HCT116 (cell line): ENCODE results near the gene SRP9. TPM values are rescaled to one million over a fixed set of nuclear protein-coding genes. Genes with fewer than 3 reads are reported as not detected.

Experiments
- ATAC-seq: fragments of 200-7000 bp; cut with Tn5 transposase; 2 replicates; pipeline ENCODE4 v1.9.1; 2020; ENCODE audit warnings: mild to moderate bottlenecking, moderate library complexity
- BruUV-seq: library from RNA; stranded (reverse); fragments of 400-500 nt; replicated peaks from 2 replicates; lab custom pipeline; 2021; lab: Mats Ljungman, UMichigan
- CTCF ChIA-PET: fragments of 300-600 bp; sonication (Branson Sonifier 250); formaldehyde crosslinking; loops from one replicate; lab custom pipeline; 2021; ENCODE audit warnings: antibody characterized with exemption; lab: Charles Lee
- POLR2A ChIA-PET: fragments of 300-600, 350-600 bp; sonication (Branson Sonifier 250); formaldehyde crosslinking; loops from one replicate; lab custom pipeline; 2021; ENCODE audit warnings: antibody characterized with exemption; lab: Charles Lee
- RAD21 ChIA-PET, 2 experiments: fragments of 300-600 bp; sonication (Branson Sonifier 250); formaldehyde crosslinking; loops; one replicate each; lab custom pipeline; 2023; ENCODE audit warnings: low total read pairs in 2 of 2; ENCODE audit not compliant: uncharacterized antibody in 2 of 2, unreplicated experiment in 2 of 2, low non-redundant PET in 1 of 2; lab: Charles Lee
- DNase-seq: peaks from one replicate; pipeline ENCODE4 v3.0.0-alpha.2; 2010; ENCODE audit warnings: low read depth, low spot score
- H2AFZ ChIP-seq: fragments of 200-600 bp; shearing (Covaris generic), sonication (generic); 2 replicates; pipeline ENCODE4 v1.6.1; 2017; ENCODE audit warnings: low read depth, mixed run types, mixed read lengths, antibody characterized with exemption, low read length; ENCODE audit not compliant: poor library complexity, severe bottlenecking
- H3K27ac ChIP-seq: 2 replicates; pipeline ENCODE4 v1.5.1; 2012; ENCODE audit warnings: low read depth, low read length
- H3K27me3 ChIP-seq: fragments of 200-600 bp; sonication (generic); 2 replicates; pipeline ENCODE4 v1.6.1; 2016; ENCODE audit warnings: mixed run types, low read length, mixed read lengths; ENCODE audit not compliant: insufficient read depth
- H3K36me3 ChIP-seq, 2 experiments: fragments of 200-500 bp in 1 of 2; fragments of 200-600 bp in 1 of 2; sonication (Bioruptor generic) in 1 of 2; sonication (generic) in 1 of 2; 2 replicates each; pipeline versions ENCODE4 v1.5.1 to v1.6.1; 2014 to 2016; ENCODE audit warnings: low read length in 2 of 2, inconsistent platforms in 1 of 2, mixed read lengths in 1 of 2, mixed run types in 1 of 2; ENCODE audit not compliant: insufficient read depth in 2 of 2, control insufficient read depth in 1 of 2
- H3K4me1 ChIP-seq, 2 experiments: fragments of 200-600 bp in 1 of 2; sonication (generic) in 1 of 2; 2 replicates each; pipeline versions ENCODE4 v1.5.1 to v1.6.1; 2012 to 2017; ENCODE audit warnings: low read length in 2 of 2, inconsistent platforms in 1 of 2, mild to moderate bottlenecking in 1 of 2, mixed read lengths in 1 of 2, mixed run types in 1 of 2, moderate library complexity in 1 of 2; ENCODE audit not compliant: insufficient read depth in 2 of 2, control insufficient read depth in 1 of 2
- H3K4me2 ChIP-seq: fragments of 200-600 bp; sonication (generic); 2 replicates; pipeline ENCODE4 v1.6.1; 2017; ENCODE audit warnings: mixed run types, low read length, mixed read lengths
- H3K4me3 ChIP-seq, 2 experiments: fragments of 200-600 bp in 1 of 2; sonication (generic) in 1 of 2; replicated peaks in 1 of 2; 2 replicates each; pipeline ENCODE4 v1.5.1; 2011 to 2016; ENCODE audit warnings: low read length in 2 of 2, control low read depth in 1 of 2, low read depth in 1 of 2, mild to moderate bottlenecking in 1 of 2, mixed read lengths in 1 of 2, mixed run types in 1 of 2
- H3K79me2 ChIP-seq: fragments of 200-600 bp; sonication (generic); 2 replicates; pipeline ENCODE4 v1.6.1; 2017; ENCODE audit warnings: mild to moderate bottlenecking, mixed run types, low read length, moderate library complexity, mixed read lengths; ENCODE audit not compliant: insufficient read depth
- H3K9ac ChIP-seq: fragments of 200-600 bp; sonication (generic); 2 replicates; pipeline ENCODE4 v1.6.1; 2016; ENCODE audit warnings: low read length, mixed read lengths
- H3K9me2 ChIP-seq: fragments of 200-600 bp; sonication (generic), shearing (Covaris generic); 2 replicates; pipeline ENCODE4 v1.6.1; 2017; ENCODE audit warnings: mixed run types, mild to moderate bottlenecking, moderate library complexity; ENCODE audit not compliant: insufficient read depth
- H3K9me3 ChIP-seq, 2 experiments: fragments of 200-500 bp in 1 of 2; fragments of 200-600 bp in 1 of 2; sonication (Bioruptor generic) in 1 of 2; sonication (generic) in 1 of 2; 2 replicates each; pipeline ENCODE4 v1.6.1; 2014 to 2017; ENCODE audit warnings: low read length in 2 of 2, mixed read lengths in 2 of 2, inconsistent platforms in 1 of 2, low read depth in 1 of 2, mild to moderate bottlenecking in 1 of 2, mixed run types in 1 of 2, moderate library complexity in 1 of 2; ENCODE audit not compliant: control insufficient read depth in 1 of 2, insufficient read depth in 1 of 2
- H4K20me1 ChIP-seq: fragments of 200-600 bp; sonication (generic), shearing (Covaris generic); 2 replicates; pipeline ENCODE4 v1.6.1; 2017; ENCODE audit warnings: mixed run types, mild to moderate bottlenecking, moderate library complexity; ENCODE audit not compliant: insufficient read depth
- CTCF ChIP-seq, 3 experiments: fragments of 200-600 bp in 1 of 3; sonication (generic) in 1 of 3; IDR thresholded peaks in 2 of 3; conservative IDR thresholded peaks in 1 of 3; 2 replicates each; pipeline ENCODE4 v1.5.1; 2012 to 2017; ENCODE audit warnings: low read depth in 2 of 3, low read length in 2 of 3, antibody characterized with exemption in 1 of 3, borderline replicate concordance in 1 of 3, control low read depth in 1 of 3, mild to moderate bottlenecking in 1 of 3, mixed read lengths in 1 of 3, mixed run types in 1 of 3, moderate library complexity in 1 of 3; ENCODE audit not compliant: insufficient read depth in 1 of 3
- EZH2 ChIP-seq: fragments of 200-600 bp; sonication (generic); IDR thresholded peaks from 2 replicates; pipeline ENCODE4 v1.6.1; 2017; ENCODE audit warnings: antibody characterized with exemption, mixed run types
- EZH2phosphoT487 ChIP-seq: fragments of 200-600 bp; IDR thresholded peaks from 2 replicates; pipeline ENCODE4 v1.6.1; 2018; ENCODE audit warnings: antibody characterized with exemption, borderline replicate concordance
- SP1 ChIP-seq: IDR thresholded peaks from 2 replicates; pipeline ENCODE4 v1.6.1; 2012; ENCODE audit warnings: low read depth
- TCF7L2 ChIP-seq: IDR thresholded peaks from 2 replicates; pipeline ENCODE4 v1.7.0; 2011; ENCODE audit warnings: borderline replicate concordance, inconsistent platforms; ENCODE audit not compliant: insufficient read depth, insufficient read length; ENCODE audit errors: extremely low read depth
- YY1 ChIP-seq: IDR thresholded peaks from 2 replicates; pipeline ENCODE4 v1.6.1; 2011; ENCODE audit warnings: low read length, low read depth, moderate library complexity, mild to moderate bottlenecking; ENCODE audit not compliant: insufficient replicate concordance; ENCODE audit errors: extremely low read depth
- ZFX ChIP-seq: fragments of 450-650 bp; IDR thresholded peaks from 2 replicates; pipeline ENCODE4 v1.6.1; 2017
- ZNF274 ChIP-seq: fragments of 200-500 bp; sonication (Bioruptor generic); IDR thresholded peaks from 2 replicates; pipeline ENCODE4 v1.6.1; 2014; ENCODE audit warnings: mild to moderate bottlenecking, low read depth, low read length, inconsistent platforms
- intact Hi-C: fragments of 100-400 bp; cut with micrococcal nuclease; formaldehyde crosslinking; loops from 2 replicates; pipeline ENCODE4 v1.10.0; 2022
- total RNA-seq: library from RNA; stranded (reverse); gene quantifications from one replicate; pipeline ENCODE4 v1.2.1, GENCODE V29; 2021; ENCODE audit not compliant: unreplicated experiment
- TF ChIP-seq, protein P1 (sequence below): IDR thresholded peaks from 2 replicates; pipeline ENCODE4 v1.6.1; 2012

The SRP9 gene
- total RNA-seq, 1 experiment from 2014 or later = 220 TPM

DNA sequence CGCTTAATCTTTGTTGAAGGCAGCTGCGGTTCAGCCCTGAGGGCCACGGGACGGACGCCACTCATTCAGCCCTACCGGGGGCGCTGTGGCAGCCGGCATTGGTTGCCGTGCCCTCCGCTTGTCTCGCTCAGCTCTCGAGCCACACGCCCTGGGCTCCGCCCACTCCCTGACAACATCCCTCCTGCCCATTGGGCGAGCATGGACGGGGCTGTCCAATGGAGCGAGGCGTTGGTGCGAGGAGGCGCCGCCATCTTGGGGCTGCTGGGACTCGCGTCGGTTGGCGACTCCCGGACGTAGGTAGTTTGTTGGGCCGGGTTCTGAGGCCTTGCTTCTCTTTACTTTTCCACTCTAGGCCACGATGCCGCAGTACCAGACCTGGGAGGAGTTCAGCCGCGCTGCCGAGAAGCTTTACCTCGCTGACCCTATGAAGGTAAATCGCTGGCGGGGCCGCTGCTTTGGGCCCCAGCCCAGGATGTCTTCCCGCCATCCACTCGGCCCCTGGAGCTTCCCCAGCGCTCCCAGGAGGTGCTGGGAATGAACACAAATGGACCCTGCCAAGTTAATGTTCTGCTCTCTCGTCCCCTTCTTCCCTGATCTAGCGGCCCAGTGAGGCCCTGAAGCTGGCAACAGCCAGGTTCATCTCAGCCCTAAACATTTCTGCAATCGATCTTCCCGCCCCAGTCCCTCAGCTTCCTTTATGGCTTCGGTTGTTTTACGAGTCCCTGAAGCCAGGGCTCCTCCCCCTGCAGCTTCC is at the start of gene SRP9 (continued):
- TF ChIP-seq ZFX (peak; percentile 94), CTCF (IDR thresholded peaks at IDR 0.05 in 2 of 3, conservative IDR thresholded peaks at IDR 0.05 in 1 of 3; ENCODE audit: borderline replicate concordance in 1 of 3, insufficient read depth in 1 of 3, low read depth in 2 of 3, low read length in 2 of 3) (peak; percentile 83 to 89 (median 88)), TCF7L2 (peak; percentile 26), EZH2 (no peak)

GRCh38 chr1:225731491-225731890 is 46.1 kb upstream of the SRP9 start:
- no peak overlapping the region for H2AFZ ChIP-seq
- RAD21 ChIA-PET = no interaction called here
- no peaks in the 10 kb centered on the region for H3K9me2 ChIP-seq
- peaks cover 3 to 8% of the 10 kb centered on the region in 2 experiments; a peak in 2 of 4 replicates for H3K4me1 ChIP-seq
- H3K9me3 ChIP-seq = no peaks in the 10 kb centered on the region
- TF ChIP-seq ZNF274 (no peak), EZH2phosphoT487 (no peak), SP1 (no peak), YY1 (no peak)
- TF ChIP-seq, protein P1, sequence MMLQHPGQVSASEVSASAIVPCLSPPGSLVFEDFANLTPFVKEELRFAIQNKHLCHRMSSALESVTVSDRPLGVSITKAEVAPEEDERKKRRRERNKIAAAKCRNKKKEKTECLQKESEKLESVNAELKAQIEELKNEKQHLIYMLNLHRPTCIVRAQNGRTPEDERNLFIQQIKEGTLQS = no peak
- TF ChIP-seq, all 23 proteins: peak for 0
- no TSS peak for BruUV-seq
- DNase-seq = no peak
- no peak for ATAC-seq
- intact Hi-C loops = no loop called here
- H3K9ac ChIP-seq = no peak overlapping the region
- CTCF ChIA-PET = no interaction called here
- H3K4me2 ChIP-seq = no peak overlapping the region
- POLR2A ChIA-PET = no interaction called here
- H3K79me2 ChIP-seq = no peaks in the 10 kb centered on the region
- no peaks in the 10 kb centered on the region for H3K36me3 ChIP-seq
- H3K27ac ChIP-seq = no peak overlapping the region
- H3K27me3 ChIP-seq = no peaks in the 10 kb centered on the region
- no peak overlapping the region for H3K4me3 ChIP-seq
- H4K20me1 ChIP-seq = no peaks in the 10 kb centered on the region
